NCI-H226 (cell line): ENCODE data around the gene SSTR5.

Experiments used
- DNase-seq: peaks from one replicate; pipeline ENCODE4 v3.0.0-alpha.2; 2015

SSTR5 gene

GRCh38 chr16:1056196-1056595 is 16.4 kb upstream of the SSTR5 start:
- no peak for DNase-seq

- no peak for DNase-seq
These were observed 15.2 kb upstream of the SSTR5 start for GRCh38 chr16:1057252-1057932.

DNA sequence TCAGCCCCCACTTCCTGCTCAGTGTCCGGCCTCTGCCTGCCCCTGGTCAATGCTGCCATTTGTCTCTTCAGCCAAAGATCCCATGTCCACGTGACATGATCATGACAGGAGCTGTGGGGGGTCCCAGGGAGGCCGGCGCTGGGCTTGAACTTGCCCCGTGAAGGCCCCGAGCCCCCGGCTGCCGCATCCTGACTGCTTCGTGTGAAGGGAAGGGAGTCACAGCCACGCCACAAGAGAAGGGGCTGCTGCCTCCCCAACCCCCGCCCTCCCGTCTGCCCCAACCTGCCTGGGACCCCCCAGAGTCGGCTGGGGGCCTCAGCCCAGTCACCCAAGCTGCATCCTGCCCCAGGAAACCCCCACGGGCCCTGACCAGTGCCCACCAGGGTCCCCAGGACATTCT is 14.3 kb upstream of the SSTR5 start:
- DNase-seq: no peak

- no peak for DNase-seq
These were observed 13.2 kb upstream of the SSTR5 start for GRCh38 chr16:1059310-1059709.

GRCh38 chr16:1060416-1061340 is 11.9 kb upstream of the SSTR5 start:
- DNase-seq: no peak

DNA sequence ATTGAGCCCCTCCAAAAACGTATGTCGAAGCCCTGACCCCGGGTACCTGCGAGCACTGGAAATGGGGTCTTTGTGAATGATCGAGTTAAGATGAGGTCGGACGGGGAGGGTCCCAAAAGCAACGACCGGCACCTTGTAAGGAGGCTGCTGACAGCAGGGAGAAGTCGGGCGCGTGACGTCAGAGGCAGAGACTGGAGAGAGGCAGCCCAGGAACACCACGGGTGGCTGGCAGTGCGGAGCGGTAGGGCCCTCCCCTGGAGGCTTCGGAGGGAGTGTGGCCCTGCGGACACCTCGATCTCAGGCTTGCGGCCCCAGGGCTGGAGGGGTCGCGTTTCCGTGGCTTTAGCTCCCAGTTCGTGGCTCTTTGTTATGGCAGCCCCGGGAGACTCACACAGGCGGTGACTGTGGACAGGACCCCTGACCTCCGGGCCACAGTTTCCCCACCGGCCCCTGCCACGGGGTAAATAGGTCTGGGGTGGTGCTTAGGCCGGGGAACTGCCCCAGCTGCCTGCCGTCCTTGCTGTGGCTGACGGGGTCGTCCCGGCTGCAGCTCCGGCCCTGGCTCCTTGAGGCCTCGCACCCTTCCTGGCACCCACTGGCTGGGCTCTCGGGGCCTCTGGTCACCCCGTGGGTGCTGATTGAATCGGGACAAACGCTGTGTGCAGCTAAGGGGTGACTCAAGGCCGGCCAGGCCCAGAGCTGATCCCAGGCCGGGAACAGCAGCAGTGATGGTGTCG is 10.6 kb upstream of the SSTR5 start:
- DNase-seq: no peak

- no peak for DNase-seq
These were observed 9.7 kb upstream of the SSTR5 start for GRCh38 chr16:1062895-1063294.

DNA sequence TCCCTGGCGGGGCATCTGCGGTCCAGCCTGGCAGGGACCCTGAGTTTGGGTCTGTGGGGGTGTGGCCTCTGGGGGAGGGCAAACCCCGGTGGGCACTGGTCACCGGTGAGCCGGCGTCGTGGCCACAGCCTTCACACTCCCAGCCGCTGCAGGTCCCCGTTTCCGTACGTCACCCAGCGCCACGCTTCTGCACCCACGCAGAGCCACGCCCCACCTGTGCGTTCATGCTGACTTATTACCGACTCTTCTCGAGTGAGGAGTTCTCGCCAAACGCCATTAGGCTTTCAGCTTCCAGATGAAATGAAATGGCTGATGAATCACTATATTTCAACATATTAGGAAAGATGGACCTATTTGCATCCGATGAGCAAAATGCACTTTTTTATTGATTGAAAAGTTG is 8.8 kb upstream of the SSTR5 start:
- no peak for DNase-seq

- no peak for DNase-seq
These were observed 6.9 kb upstream of the SSTR5 start for GRCh38 chr16:1065469-1066128.

GRCh38 chr16:1066584-1067172 is 5.9 kb upstream of the SSTR5 start:
- DNase-seq: no peak

DNA sequence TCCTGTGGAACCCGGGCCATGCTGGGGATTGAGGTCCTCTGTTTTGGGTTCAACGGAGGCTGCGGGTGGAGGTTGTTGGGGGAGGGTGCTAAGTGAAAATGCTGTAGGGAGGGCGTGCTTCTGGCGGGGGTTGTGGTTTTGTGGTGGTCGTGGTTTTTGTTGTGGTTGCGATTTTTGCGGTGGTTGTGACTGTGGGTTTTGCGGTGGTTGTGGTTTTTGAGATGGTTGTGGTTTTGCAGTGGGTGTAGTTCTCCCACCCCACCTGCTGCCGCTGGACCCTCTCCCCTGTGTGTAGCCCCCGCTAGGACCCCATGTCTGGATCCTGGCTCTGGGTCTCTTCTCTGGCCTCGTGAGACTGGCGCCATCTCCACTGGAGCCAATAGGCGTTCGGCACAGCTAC is 4.9 kb upstream of the SSTR5 start:
- no peak for DNase-seq

DNA sequence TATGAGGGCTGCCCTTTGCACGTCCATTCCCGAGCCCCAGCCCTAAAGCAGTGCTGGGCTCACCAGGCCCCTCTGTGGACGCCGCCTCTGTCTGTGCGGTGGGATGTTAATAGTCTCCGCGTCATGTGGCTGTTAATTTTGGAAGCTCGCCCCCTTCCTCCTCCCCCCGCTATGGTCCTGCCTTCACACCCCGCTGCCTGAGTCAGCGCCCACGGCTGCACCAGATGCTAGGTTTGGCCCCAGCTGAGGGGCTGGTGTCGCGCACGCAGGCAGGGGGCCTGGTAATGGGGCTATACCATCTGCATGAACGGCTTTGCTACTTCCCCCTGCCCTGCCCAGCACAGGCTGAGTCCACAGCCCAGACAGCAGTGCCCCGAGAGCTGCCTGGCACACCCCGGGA is 4.1 kb upstream of the SSTR5 start:
- DNase-seq: no peak

GRCh38 chr16:1069154-1069553 is 3.4 kb upstream of the SSTR5 start:
- no peak for DNase-seq

GRCh38 chr16:1070084-1070863 is 2.3 kb upstream of the SSTR5 start:
- DNase-seq: no peak

DNA sequence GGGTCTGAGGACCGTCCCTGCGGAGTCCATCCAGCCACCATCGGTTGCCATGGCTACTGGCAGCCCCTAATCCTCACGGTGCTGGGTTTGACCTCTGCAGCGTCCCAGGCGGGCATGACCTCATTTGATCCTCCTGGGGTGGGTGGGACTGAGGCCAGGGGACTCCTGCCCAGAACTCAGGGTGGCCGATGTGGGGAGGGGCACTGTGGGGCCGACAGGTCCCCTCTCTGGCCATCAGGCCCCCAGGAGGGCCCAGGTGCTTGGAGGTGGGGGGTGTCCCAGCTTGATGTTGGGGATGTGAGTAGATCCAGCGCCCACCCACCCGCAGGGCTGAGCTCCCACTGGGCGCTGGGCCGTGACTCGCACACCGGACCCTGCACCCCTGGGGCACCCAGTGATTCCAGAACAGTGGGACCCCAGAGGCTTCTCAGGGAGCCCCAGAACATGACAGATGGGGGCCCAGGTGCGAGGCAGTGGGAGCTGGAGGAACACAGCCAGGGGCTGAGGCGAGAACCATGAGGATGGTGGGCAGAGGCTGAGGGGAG is 1.6 kb upstream of the SSTR5 start:
- no peak for DNase-seq

DNA sequence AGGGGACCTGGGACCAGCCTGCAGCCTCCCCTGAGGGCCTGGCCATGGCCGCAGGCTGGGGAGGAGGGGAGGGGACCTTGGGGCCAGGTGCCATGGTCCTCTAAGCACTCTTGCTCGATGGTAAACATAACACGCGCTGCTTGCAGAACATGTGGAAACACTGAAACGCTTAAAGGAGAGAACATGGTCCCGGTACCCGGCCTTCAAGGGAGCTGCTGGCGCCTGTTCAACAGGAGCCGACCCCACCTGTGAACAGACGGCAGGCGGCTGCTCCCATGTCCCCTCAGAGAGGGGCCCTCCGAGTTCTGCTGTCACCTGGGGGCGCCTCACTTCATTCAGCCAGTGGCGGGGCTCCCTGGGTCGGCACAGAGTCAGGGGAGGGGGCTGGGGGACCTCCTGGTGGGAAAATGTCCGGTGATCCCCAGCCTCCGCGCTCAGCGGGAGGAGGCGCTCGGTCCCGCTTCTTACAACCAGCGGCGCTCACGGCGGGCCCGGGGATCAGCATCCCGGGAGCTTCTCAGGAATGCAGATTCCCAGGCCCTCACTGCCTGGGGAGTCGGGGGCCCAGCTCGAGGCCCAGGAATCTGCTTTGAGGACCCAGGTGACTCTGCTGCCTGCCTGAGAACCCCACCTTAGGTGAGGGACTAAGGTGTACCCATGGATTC is 854 bp upstream of the SSTR5 start:
- DNase-seq: no peak

DNA sequence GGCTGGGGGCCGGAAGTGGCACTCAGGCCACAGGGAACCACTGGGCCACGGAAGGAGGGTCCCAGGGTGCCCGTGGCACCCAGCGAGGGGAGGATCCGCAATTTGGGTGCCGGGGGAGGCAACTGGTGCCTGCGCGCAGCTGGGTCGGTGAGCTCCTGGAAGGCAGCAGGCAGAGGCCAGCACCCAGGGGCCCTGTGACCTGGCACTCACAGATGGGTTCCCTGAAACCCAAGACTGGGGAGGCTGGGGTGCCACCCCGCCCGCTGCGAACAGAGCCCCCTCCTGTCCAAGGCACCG is 663 bp downstream of the SSTR5 start:
- no peak for DNase-seq

DNA sequence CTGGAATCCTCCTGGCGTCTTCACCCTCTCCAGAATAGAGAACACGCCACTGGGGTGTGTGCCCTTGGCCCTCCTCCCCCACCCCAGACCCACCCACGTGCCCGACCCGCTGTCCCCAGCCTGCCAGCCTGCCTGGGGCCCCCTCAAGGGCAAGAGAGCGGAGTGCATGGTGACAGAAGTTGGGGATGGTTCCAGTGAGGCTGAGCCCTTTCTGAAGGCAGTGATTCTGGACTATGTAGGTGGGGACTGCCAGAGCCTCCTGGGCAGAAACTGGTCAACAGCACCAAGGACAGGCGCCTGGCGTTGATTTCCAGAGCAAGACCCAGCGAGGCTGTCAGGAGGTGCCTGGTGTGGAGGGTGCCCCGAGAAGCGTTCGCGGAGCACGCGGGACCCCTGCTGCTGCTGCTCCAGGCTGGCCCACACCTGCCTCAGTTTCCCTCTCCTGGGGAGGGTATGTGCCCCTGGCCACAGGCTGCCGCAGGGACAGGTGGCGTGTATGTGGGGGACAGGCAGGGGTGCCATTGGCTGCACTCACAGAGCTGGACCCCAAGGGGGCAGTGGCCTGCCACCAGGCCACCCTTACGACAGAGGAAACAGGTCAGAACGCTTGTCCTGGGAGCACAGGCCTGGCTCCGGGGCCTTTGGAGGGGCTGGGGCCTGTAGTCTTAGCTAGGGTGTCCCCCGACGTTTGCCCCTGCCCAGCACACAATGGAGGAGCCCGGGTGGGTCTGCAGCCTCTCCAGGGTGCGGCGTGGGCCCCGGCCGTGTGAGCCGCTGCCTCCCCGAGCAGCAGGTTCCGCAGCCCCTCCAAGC is 1.2 kb downstream of the SSTR5 start:
- DNase-seq: no peak

GRCh38 chr16:1074379-1074649 is 1.8 kb downstream of the SSTR5 start:
- DNase-seq: no peak

DNA sequence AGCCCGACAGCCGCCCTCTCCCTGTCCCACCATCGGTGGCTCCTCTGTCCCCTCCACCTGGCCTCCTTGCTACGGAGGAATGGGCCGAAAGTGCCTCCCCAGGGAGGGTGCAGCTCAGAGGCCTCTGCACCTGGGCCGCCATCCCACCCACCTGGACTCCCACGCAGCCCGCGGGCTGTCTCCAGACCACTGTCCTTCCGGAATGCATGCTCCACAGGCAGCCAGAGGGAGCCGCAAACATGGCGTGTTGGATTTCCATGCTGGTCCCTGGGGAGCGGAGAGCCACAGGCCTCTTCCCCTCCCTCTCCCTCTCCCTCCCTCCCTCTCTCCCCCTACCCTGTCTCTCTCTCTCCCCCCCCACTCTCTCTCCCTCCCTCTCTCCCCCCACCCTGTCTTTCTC is 3.0 kb downstream of the SSTR5 start:
- no peak for DNase-seq
